GM12878 (cell line): ENCODE results near the gene PLEKHA7. TPM values are rescaled to one million over a fixed set of nuclear protein-coding genes. Genes with fewer than 3 reads are reported as not detected.

ENCODE experiments used
- CBFB ChIP-seq: IDR thresholded peaks from 2 replicates; pipeline ENCODE4 v1.6.1; 2016; ENCODE audit warnings: antibody characterized with exemption, low read depth
- CHD1 ChIP-seq: IDR thresholded peaks from 2 replicates; pipeline ENCODE4 v1.6.1; 2012; ENCODE audit warnings: low read depth, low read length, improper control_type of control experiment
- DPF2 ChIP-seq: fragments of 450-650 bp; IDR thresholded peaks from 2 replicates; pipeline ENCODE4 v1.6.1; 2017; ENCODE audit warnings: mild to moderate bottlenecking
- EGR1 ChIP-seq, 2 experiments: IDR thresholded peaks; 1 replicate in 1 of 2; 2 replicates in 1 of 2; pipeline ENCODE4 v1.6.1; 2011 to 2012; ENCODE audit warnings: low read depth in 2 of 2, low read length in 2 of 2, borderline replicate concordance in 1 of 2, mild to moderate bottlenecking in 1 of 2, moderate library complexity in 1 of 2
- FOS ChIP-seq: IDR thresholded peaks from 3 replicates; pipeline ENCODE4 v1.6.1; 2011; ENCODE audit warnings: borderline replicate concordance; ENCODE audit not compliant: insufficient read length; ENCODE audit errors: extremely low read depth
- IKZF1 ChIP-seq: fragments of 450-650 bp; conservative IDR thresholded peaks from 2 replicates; pipeline ENCODE4 v1.6.1; 2017; ENCODE audit warnings: antibody characterized with exemption, mild to moderate bottlenecking
- MEF2B ChIP-seq: fragments of 450-650 bp; IDR thresholded peaks from 2 replicates; pipeline ENCODE4 v1.6.1; 2018; ENCODE audit warnings: mild to moderate bottlenecking, moderate library complexity; ENCODE audit not compliant: partially characterized antibody, poor library complexity, severe bottlenecking
- MYC ChIP-seq: IDR thresholded peaks from 2 replicates; pipeline ENCODE4 v1.6.1; 2011; ENCODE audit warnings: mild to moderate bottlenecking, low read length, moderate library complexity, inconsistent platforms; ENCODE audit not compliant: insufficient read depth, insufficient replicate concordance, insufficient read length, severe bottlenecking
- NFYB ChIP-seq: IDR thresholded peaks from 2 replicates; pipeline ENCODE4 v1.6.1; 2011; ENCODE audit warnings: low read depth, mild to moderate bottlenecking, low read length, improper control_type of control experiment, moderate library complexity; ENCODE audit not compliant: insufficient read depth
- NR2C1 ChIP-seq: fragments of 450-650 bp; IDR thresholded peaks from 2 replicates; pipeline ENCODE4 v1.6.1; 2017; ENCODE audit warnings: antibody characterized with exemption, mild to moderate bottlenecking, moderate library complexity
- TAF1 ChIP-seq: IDR thresholded peaks from 2 replicates; pipeline ENCODE4 v1.6.1; 2011; ENCODE audit warnings: mild to moderate bottlenecking, low read depth, low read length, borderline replicate concordance
- polyA plus RNA-seq, 11 experiments: library from polyadenylated mRNA; depleted of rRNA in 4 of 11; unstranded in 6 of 11; stranded (reverse) in 5 of 11; fragments of >200 nt; fragmentation: Nextera tagmentation in 4 of 11; fragmentation: Illumina TruSeq in 1 of 11; extraction: Ambion mirVana in 4 of 11; extraction: Trizol in 1 of 11; gene quantifications; 1 replicate in 1 of 11; 2 replicates in 10 of 11; pipeline versions ENCODE4 v1.2.1 to v1.2.3, GENCODE V29; 2011 to 2016; ENCODE audit warnings: inconsistent platforms in 2 of 11, missing spikeins in 2 of 11, low read depth in 1 of 11
- total RNA-seq, 4 experiments: library from RNA; depleted of rRNA in 3 of 4; stranded (reverse); fragments of >200 nt in 3 of 4; fragmentation: Illumina TruSeq in 1 of 4; extraction: Trizol in 1 of 4; gene quantifications; 2 replicates each; pipeline versions ENCODE4 v1.2.1 to v1.2.3, GENCODE V29; 2013 to 2021
- TF ChIP-seq, protein P1 (sequence below): fragments of 450-650 bp; IDR thresholded peaks from 2 replicates; pipeline ENCODE4 v1.6.1; 2017; ENCODE audit warnings: mild to moderate bottlenecking, moderate library complexity

PLEKHA7 gene
- total and polyA plus RNA-seq, 10 of the 15 experiments (the other 5 are each of a cell fraction or from before 2014, with no cell fraction given), result 0.45 to 5.3 (median 2.1) TPM

DNA sequence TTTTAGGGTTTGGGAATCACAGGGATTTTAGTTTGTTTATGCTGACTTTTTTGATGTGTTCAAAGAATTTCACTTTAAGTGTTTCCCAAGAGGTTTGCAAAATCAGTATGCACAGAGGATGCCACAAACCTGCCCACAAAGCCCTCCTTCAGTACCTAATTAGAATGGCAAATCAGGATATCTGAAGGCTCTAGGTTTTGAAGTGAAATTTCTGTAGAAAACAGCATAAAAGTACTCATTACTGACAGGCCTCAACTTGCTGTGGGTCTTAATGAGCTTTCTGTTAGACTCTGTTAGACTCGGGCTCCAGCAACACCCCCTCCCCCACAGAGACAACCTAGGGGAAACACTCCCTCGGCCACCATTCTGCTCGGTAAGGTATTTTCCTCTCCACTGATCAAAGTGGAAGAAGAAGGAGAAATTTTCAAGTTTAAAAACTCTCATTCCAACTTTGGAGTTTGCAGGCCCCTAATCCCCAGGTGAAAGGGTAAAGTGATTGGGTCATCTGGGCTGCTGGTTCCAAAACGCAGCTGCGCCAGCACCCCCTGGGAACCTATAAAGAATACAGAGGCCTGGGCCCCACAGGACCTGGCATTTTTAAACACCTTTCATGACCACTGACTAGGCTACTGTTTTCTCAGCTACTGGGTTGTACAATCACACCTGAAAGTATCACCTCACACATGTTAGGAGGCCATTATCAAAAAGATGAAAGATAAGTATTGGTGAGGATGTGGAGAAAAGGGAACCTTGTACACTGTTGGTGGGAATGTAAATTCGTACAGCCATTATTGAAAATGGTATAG is 67.5 kb downstream of the PLEKHA7 start (continued):
- TF ChIP-seq NFYB, result no peak
- TF ChIP-seq CHD1, result 0 out of 2 replicates have a peak, but pooled peaks have one; percentile 28
- TF ChIP-seq TAF1, result no peak
- TF ChIP-seq EGR1 (IDR thresholded peaks at IDR 0.05; ENCODE audit: borderline replicate concordance in 1 of 2, low read depth in 2 of 2, low read length in 2 of 2), result no peak
- TF ChIP-seq, protein P1, sequence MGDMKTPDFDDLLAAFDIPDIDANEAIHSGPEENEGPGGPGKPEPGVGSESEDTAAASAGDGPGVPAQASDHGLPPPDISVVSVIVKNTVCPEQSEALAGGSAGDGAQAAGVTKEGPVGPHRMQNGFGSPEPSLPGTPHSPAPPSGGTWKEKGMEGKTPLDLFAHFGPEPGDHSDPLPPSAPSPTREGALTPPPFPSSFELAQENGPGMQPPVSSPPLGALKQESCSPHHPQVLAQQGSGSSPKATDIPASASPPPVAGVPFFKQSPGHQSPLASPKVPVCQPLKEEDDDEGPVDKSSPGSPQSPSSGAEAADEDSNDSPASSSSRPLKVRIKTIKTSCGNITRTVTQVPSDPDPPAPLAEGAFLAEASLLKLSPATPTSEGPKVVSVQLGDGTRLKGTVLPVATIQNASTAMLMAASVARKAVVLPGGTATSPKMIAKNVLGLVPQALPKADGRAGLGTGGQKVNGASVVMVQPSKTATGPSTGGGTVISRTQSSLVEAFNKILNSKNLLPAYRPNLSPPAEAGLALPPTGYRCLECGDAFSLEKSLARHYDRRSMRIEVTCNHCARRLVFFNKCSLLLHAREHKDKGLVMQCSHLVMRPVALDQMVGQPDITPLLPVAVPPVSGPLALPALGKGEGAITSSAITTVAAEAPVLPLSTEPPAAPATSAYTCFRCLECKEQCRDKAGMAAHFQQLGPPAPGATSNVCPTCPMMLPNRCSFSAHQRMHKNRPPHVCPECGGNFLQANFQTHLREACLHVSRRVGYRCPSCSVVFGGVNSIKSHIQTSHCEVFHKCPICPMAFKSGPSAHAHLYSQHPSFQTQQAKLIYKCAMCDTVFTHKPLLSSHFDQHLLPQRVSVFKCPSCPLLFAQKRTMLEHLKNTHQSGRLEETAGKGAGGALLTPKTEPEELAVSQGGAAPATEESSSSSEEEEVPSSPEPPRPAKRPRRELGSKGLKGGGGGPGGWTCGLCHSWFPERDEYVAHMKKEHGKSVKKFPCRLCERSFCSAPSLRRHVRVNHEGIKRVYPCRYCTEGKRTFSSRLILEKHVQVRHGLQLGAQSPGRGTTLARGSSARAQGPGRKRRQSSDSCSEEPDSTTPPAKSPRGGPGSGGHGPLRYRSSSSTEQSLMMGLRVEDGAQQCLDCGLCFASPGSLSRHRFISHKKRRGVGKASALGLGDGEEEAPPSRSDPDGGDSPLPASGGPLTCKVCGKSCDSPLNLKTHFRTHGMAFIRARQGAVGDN, result no peak
- TF ChIP-seq IKZF1, result peak; percentile 32
- TF ChIP-seq MYC, result no peak
- TF ChIP-seq FOS, result no peak
- TF ChIP-seq DPF2, result peak; percentile 60
- peak; percentile 88 for TF ChIP-seq MEF2B
- peak; percentile 7; the same call in 1 of the 2 replicates for TF ChIP-seq NR2C1
- TF ChIP-seq CBFB, result 0 out of 2 replicates have a peak, but pooled peaks have one; percentile 28
